HepG2 (cell line): ENCODE measurements around the gene SERPINB6. TPM values are rescaled to one million over a fixed set of nuclear protein-coding genes. Genes with fewer than 3 reads are reported as not detected.

Experiments used
- BRD4 ChIP-seq: sonication (generic); formaldehyde crosslinking; IDR thresholded peaks from 2 replicates; pipeline ENCODE4 v1.4.0; 2020; ENCODE audit warnings: missing genetic modification reagents
- CBFB ChIP-seq: sonication (generic); formaldehyde crosslinking; IDR thresholded peaks from 2 replicates; pipeline ENCODE4 v1.4.0; 2020; ENCODE audit warnings: missing genetic modification reagents
- CSRNP2 ChIP-seq: sonication (generic); formaldehyde crosslinking; conservative IDR thresholded peaks from 2 replicates; pipeline ENCODE4 v1.8.0; 2022; ENCODE audit warnings: low read depth, missing genetic modification reagents
- GATA4 ChIP-seq: sonication (generic); IDR thresholded peaks from 2 replicates; pipeline ENCODE4 v1.6.1; 2016; ENCODE audit warnings: antibody characterized with exemption, low read depth, borderline replicate concordance
- GMEB1 ChIP-seq: sonication (generic); formaldehyde crosslinking; IDR thresholded peaks from 2 replicates; pipeline ENCODE4 v1.5.1; 2020; ENCODE audit warnings: missing genetic modification reagents, mild to moderate bottlenecking, borderline replicate concordance
- HNRNPK ChIP-seq: fragments of 200-400 bp; formaldehyde crosslinking; IDR thresholded peaks from 2 replicates; pipeline ENCODE4 v1.6.1; 2018; ENCODE audit warnings: low read length, low read depth, moderate library complexity, mild to moderate bottlenecking; ENCODE audit not compliant: poor library complexity, severe bottlenecking
- HOXD1 ChIP-seq: sonication (generic); formaldehyde crosslinking; IDR thresholded peaks from 2 replicates; pipeline ENCODE4 v1.5.0; 2020; ENCODE audit warnings: missing genetic modification reagents
- ISX ChIP-seq: sonication (generic); formaldehyde crosslinking; conservative IDR thresholded peaks from 2 replicates; pipeline ENCODE4 v1.5.0; 2020; ENCODE audit warnings: missing genetic modification reagents
- RBAK ChIP-seq: sonication (generic); formaldehyde crosslinking; IDR thresholded peaks from 2 replicates; pipeline ENCODE4 v1.5.1; 2020; ENCODE audit warnings: mild to moderate bottlenecking, missing genetic modification reagents
- SKI ChIP-seq: fragments of 450-650 bp; IDR thresholded peaks from one replicate; pipeline ENCODE4 v1.6.1; 2018; ENCODE audit warnings: mild to moderate bottlenecking; ENCODE audit not compliant: partially characterized antibody
- SMC3 ChIP-seq: IDR thresholded peaks from 2 replicates; pipeline ENCODE4 v1.6.1; 2011; ENCODE audit warnings: low read length, improper control_type of control experiment
- THRA ChIP-seq: sonication (generic); formaldehyde crosslinking; IDR thresholded peaks from 2 replicates; pipeline ENCODE4 v1.4.0; 2020; ENCODE audit warnings: missing genetic modification reagents, borderline replicate concordance
- ZNF264 ChIP-seq: sonication (generic); formaldehyde crosslinking; IDR thresholded peaks from 2 replicates; pipeline ENCODE4 v1.4.0; 2020; ENCODE audit warnings: missing genetic modification reagents
- ZNF350 ChIP-seq: sonication (generic); formaldehyde crosslinking; IDR thresholded peaks from 2 replicates; pipeline ENCODE4 v1.4.0; 2020; ENCODE audit warnings: mild to moderate bottlenecking, low read depth, missing genetic modification reagents, borderline replicate concordance
- ZNF431 ChIP-seq: sonication (generic); formaldehyde crosslinking; IDR thresholded peaks from 2 replicates; pipeline ENCODE4 v1.9.0; 2022; ENCODE audit warnings: missing genetic modification reagents, low read depth, mild to moderate bottlenecking, borderline replicate concordance
- ZNF451 ChIP-seq: sonication (generic); formaldehyde crosslinking; IDR thresholded peaks from 2 replicates; pipeline ENCODE4 v1.5.0; 2020; ENCODE audit warnings: mild to moderate bottlenecking, missing genetic modification reagents
- ZNF670 ChIP-seq: sonication (generic); formaldehyde crosslinking; IDR thresholded peaks from 2 replicates; pipeline ENCODE4 v1.8.0; 2022; ENCODE audit warnings: mild to moderate bottlenecking, missing genetic modification reagents, borderline replicate concordance
- ZNF687 ChIP-seq: sonication (generic); formaldehyde crosslinking; IDR thresholded peaks from 2 replicates; pipeline ENCODE4 v1.5.1; 2020; ENCODE audit warnings: mild to moderate bottlenecking, missing genetic modification reagents, moderate library complexity
- ZNF772 ChIP-seq: sonication (generic); formaldehyde crosslinking; IDR thresholded peaks from 2 replicates; pipeline ENCODE4 v1.5.0; 2020; ENCODE audit warnings: mild to moderate bottlenecking, missing genetic modification reagents
- ZSCAN12 ChIP-seq: sonication (generic); formaldehyde crosslinking; IDR thresholded peaks from 2 replicates; pipeline ENCODE4 v1.9.0; 2021; ENCODE audit warnings: mild to moderate bottlenecking, missing genetic modification reagents
- ZSCAN29 ChIP-seq: sonication (generic); formaldehyde crosslinking; conservative IDR thresholded peaks from 2 replicates; pipeline ENCODE4 v1.4.0; 2020; ENCODE audit warnings: mild to moderate bottlenecking, missing genetic modification reagents
- polyA plus RNA-seq, 8 experiments: library from polyadenylated mRNA; depleted of rRNA in 3 of 8; stranded (reverse) in 7 of 8; unstranded in 1 of 8; fragments of >200 nt; fragmentation: Illumina TruSeq in 4 of 8; extraction: Trizol in 4 of 8; gene quantifications; 2 replicates each; pipeline versions ENCODE4 v1.2.1 to v1.2.3, GENCODE V29; 2011 to 2016; ENCODE audit warnings: low read depth in 4 of 8, missing spikeins in 1 of 8, mixed read lengths in 1 of 8; ENCODE audit not compliant: insufficient read depth in 1 of 8
- total RNA-seq, 5 experiments: library from RNA; depleted of rRNA; stranded (reverse); fragments of >200 nt; fragmentation: Illumina TruSeq; extraction: Trizol; gene quantifications; 2 replicates each; pipeline ENCODE4 v1.2.3, GENCODE V29; 2016; ENCODE audit warnings: low read depth in 1 of 5

SERPINB6 gene
- total and polyA plus RNA-seq, 2 of the 13 experiments (the other 11 are each of a cell fraction or from before 2014, with no cell fraction given): 38.2 to 61.3 TPM

GRCh38 chr6:2970753-2971419 lies 481 bp downstream of the SERPINB6 start (continued):
- TF ChIP-seq ZNF687 (peak; percentile 35), ZSCAN12 (CRISPR knock-in tag) (no peak), SMC3 (no peak), ZNF264 (CRISPR knock-in tag) (no peak), CSRNP2 (CRISPR knock-in tag) (no peak), ZNF670 (CRISPR knock-in tag) (no peak), ISX (CRISPR knock-in tag) (no peak), RBAK (CRISPR knock-in tag) (no peak), HNRNPK (peak; percentile 66), ZNF451 (CRISPR knock-in tag) (peak; percentile 42; the same call in 1 of the 2 replicates), THRA (CRISPR knock-in tag) (peak; percentile 78), GATA4 (no peak), HOXD1 (CRISPR knock-in tag) (0 out of 2 replicates have a peak, but pooled peaks have one; percentile 15), ZNF772 (CRISPR knock-in tag) (no peak; the same call in 1 of the 2 replicates), GMEB1 (CRISPR knock-in tag) (no peak), ZNF350 (CRISPR knock-in tag) (no peak), ZSCAN29 (CRISPR knock-in tag) (peak; percentile 36), ZNF431 (CRISPR knock-in tag) (no peak), CBFB (CRISPR knock-in tag) (0 out of 2 replicates have a peak, but pooled peaks have one; percentile 11), SKI (peak; percentile 16), BRD4 (CRISPR knock-in tag) (0 out of 2 replicates have a peak, but pooled peaks have one; percentile 20)
